ENCODE measurements around the gene WDFY2.

The WDFY2 gene

GRCh38 chr13:51601601-51602565 is 17.6 kb downstream of the WDFY2 start:
- DNase-seq (ENCODE audit: low spot score) = no peak

GRCh38 chr13:51603716-51604115 is 19.5 kb downstream of the WDFY2 start:
- no peak for DNase-seq (ENCODE audit: low spot score)

GRCh38 chr13:51605698-51606097 is 21.4 kb downstream of the WDFY2 start:
- no peak for DNase-seq (ENCODE audit: low spot score)

- DNase-seq (ENCODE audit: low spot score) = no peak
These were observed 22.9 kb downstream of the WDFY2 start for GRCh38 chr13:51607165-51607564.

GRCh38 chr13:51608857-51609406 is 24.7 kb downstream of the WDFY2 start:
- DNase-seq (ENCODE audit: low spot score) = no peak

GRCh38 chr13:51612867-51613266 is 28.6 kb downstream of the WDFY2 start:
- DNase-seq (ENCODE audit: low spot score) = no peak

- DNase-seq (ENCODE audit: low spot score) = no peak
These were observed 29.3 kb downstream of the WDFY2 start for GRCh38 chr13:51613535-51613934.

GRCh38 chr13:51614350-51614786 is 30.1 kb downstream of the WDFY2 start:
- no peak for DNase-seq (ENCODE audit: low spot score)

GRCh38 chr13:51618626-51619025 is 34.4 kb downstream of the WDFY2 start:
- no peak for DNase-seq (ENCODE audit: low spot score)

GRCh38 chr13:51619614-51620013 is 35.4 kb downstream of the WDFY2 start:
- DNase-seq (ENCODE audit: low spot score) = no peak

- no peak for DNase-seq (ENCODE audit: low spot score)
These were observed 36.1 kb downstream of the WDFY2 start for GRCh38 chr13:51620165-51620983.

- no peak for DNase-seq (ENCODE audit: low spot score)
These were observed 37.3 kb downstream of the WDFY2 start for GRCh38 chr13:51621602-51622001.

GRCh38 chr13:51623473-51623872 is 39.2 kb downstream of the WDFY2 start:
- DNase-seq (ENCODE audit: low spot score) = no peak

GRCh38 chr13:51624207-51624606 is 39.9 kb downstream of the WDFY2 start:
- no peak for DNase-seq (ENCODE audit: low spot score)

GRCh38 chr13:51624695-51625345 is 40.6 kb downstream of the WDFY2 start:
- DNase-seq (ENCODE audit: low spot score) = no peak

- DNase-seq (ENCODE audit: low spot score) = no peak
These were observed 41.5 kb downstream of the WDFY2 start for GRCh38 chr13:51625555-51626345.

- no peak for DNase-seq (ENCODE audit: low spot score)
These were observed 42.5 kb downstream of the WDFY2 start for GRCh38 chr13:51626749-51627148.

- no peak for DNase-seq (ENCODE audit: low spot score)
These were observed 44.0 kb downstream of the WDFY2 start for GRCh38 chr13:51628059-51628852.

GRCh38 chr13:51629491-51630287 is 45.4 kb downstream of the WDFY2 start:
- DNase-seq (ENCODE audit: low spot score) = no peak

GRCh38 chr13:51630288-51630615 is 46.0 kb downstream of the WDFY2 start:
- DNase-seq (ENCODE audit: low spot score) = no peak

Data from HuH-7 (cell line).